VCaP (cell line): ENCODE results near the gene ACOT9.
A peak's percentile ranks its signal among the peaks of the same experiment; 100 is the strongest.

Source experiments
- H3K27ac ChIP-seq: fragments of 450-650 bp; 2 replicates; pipeline ENCODE4 v1.5.1; 2017
- CTCF ChIP-seq: fragments of 450-650 bp; conservative IDR thresholded peaks from 2 replicates; pipeline ENCODE4 v1.5.1; 2017; ENCODE audit warnings: mild to moderate bottlenecking, moderate library complexity

Gene ACOT9

GRCh38 chrX:23786268-23786815, 43.3 kb upstream of the ACOT9 start:
- no peak for TF ChIP-seq CTCF
- peak overlapping the region; percentile 77 for H3K27ac ChIP-seq

GRCh38 chrX:23785580-23785979, 42.5 kb upstream of the ACOT9 start:
- H3K27ac ChIP-seq, result peak overlapping the region; percentile 77
- TF ChIP-seq CTCF, result no peak

GRCh38 chrX:23784470-23785331, 41.6 kb upstream of the ACOT9 start:
- peak overlapping the region; percentile 77 for H3K27ac ChIP-seq
- TF ChIP-seq CTCF, result no peak

- no peak for TF ChIP-seq CTCF
- H3K27ac ChIP-seq, result peak overlapping the region; percentile 77
These were observed 40.8 kb upstream of the ACOT9 start for GRCh38 chrX:23783589-23784469.

- H3K27ac ChIP-seq, result peak within 1 kb of the TSS; percentile 77
These were observed 40.0 kb upstream of the ACOT9 start, which contains the start of gene SAT1 for GRCh38 chrX:23782863-23783588. Gene SAT1, plus strand, starts transcription at chrX:23783173. Its CDS starts 179 bp downstream, at chrX:23783352.

GRCh38 chrX:23782455-23782854, 39.4 kb upstream of the ACOT9 start:
- peak overlapping the region; percentile 77 for H3K27ac ChIP-seq
- TF ChIP-seq CTCF, result no peak

More at GRCh38 chrX:23782863-23783588, 40.0 kb upstream of the ACOT9 start, which contains the start of gene SAT1:
- TF ChIP-seq CTCF, result peak; percentile 87
